ENCODE results near the gene INAVA.

The INAVA gene

GRCh38 chr1:200900877-200901276 is 6.2 kb downstream of the INAVA start:
- no peak overlapping the region for H3K4me3 ChIP-seq (ENCODE audit: low read depth, low read length)
- TF ChIP-seq, protein P1, sequence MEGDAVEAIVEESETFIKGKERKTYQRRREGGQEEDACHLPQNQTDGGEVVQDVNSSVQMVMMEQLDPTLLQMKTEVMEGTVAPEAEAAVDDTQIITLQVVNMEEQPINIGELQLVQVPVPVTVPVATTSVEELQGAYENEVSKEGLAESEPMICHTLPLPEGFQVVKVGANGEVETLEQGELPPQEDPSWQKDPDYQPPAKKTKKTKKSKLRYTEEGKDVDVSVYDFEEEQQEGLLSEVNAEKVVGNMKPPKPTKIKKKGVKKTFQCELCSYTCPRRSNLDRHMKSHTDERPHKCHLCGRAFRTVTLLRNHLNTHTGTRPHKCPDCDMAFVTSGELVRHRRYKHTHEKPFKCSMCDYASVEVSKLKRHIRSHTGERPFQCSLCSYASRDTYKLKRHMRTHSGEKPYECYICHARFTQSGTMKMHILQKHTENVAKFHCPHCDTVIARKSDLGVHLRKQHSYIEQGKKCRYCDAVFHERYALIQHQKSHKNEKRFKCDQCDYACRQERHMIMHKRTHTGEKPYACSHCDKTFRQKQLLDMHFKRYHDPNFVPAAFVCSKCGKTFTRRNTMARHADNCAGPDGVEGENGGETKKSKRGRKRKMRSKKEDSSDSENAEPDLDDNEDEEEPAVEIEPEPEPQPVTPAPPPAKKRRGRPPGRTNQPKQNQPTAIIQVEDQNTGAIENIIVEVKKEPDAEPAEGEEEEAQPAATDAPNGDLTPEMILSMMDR (IDR thresholded peaks at IDR 0.05; ENCODE audit: control insufficient read depth, extremely low read depth, insufficient read depth), result no peak
- DNase-seq (ENCODE audit: low read depth), result no peak

- TF ChIP-seq, protein P1 (IDR thresholded peaks at IDR 0.05; ENCODE audit: control insufficient read depth, extremely low read depth, insufficient read depth), result no peak
Measured at GRCh38 chr1:200901350-200901749, 6.7 kb downstream of the INAVA start.

DNA sequence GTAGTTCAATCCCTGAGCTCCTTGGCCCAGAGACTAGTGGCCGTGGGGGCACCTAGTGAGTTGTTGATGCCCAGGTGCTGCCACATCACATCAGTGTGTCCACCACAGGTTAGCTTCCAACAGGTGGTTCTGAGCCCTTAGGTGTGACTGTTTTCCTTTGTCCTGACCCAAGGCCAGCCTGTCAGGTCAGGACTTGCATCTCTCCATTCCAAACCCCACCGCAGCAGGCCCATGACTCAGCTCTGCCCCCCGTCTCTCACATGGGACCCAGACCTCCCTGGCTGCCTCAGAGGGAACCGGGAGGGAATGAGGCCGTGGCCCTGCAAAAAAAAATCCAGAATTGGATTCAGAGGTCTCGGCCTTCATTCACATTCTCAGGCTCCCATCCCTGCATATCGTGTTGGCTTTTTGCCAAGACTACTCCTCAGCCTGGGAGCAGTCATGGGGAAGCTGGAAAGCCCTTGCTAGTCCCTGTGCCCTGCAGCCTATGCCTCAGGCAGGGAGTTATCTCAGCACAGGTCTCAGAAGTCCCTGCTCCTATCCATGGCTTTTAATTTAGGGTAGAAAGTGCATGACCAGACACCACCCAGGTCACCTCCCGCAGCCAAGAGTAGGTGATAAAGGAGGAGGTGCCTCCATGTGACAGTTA is 7.2 kb downstream of the INAVA start:
- DNase-seq (ENCODE audit: low read depth), result no peak
- TF ChIP-seq, protein P1 (IDR thresholded peaks at IDR 0.05; ENCODE audit: control insufficient read depth, extremely low read depth, insufficient read depth), result no peak
- H3K4me3 ChIP-seq (ENCODE audit: low read depth, low read length), result no peak overlapping the region

More at GRCh38 chr1:200901350-200901749, 6.7 kb downstream of the INAVA start:
- H3K4me3 ChIP-seq (ENCODE audit: low read depth, low read length), result no peak overlapping the region
- no peak for DNase-seq (ENCODE audit: low read depth)

DNA sequence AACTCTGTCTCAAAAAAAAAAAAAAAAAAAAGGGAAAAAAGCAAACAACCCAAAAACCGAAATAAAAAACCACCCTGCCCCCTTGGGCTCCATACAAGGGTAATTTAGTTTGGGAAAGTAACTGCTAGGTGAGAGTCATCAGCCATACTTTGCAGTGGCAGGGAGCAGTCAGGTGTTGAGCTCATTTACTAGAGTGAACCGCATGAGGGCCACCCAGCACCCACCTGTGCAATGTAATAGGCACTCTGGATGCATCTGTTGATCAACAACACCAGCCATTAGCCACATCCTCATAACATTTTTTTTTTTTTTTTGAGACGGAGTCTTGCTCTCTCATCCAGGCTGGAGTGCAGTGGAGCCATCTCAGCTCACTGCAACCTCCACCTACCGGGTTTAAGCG is 9.1 kb downstream of the INAVA start:
- DNase-seq (ENCODE audit: low read depth), result no peak
- H3K4me3 ChIP-seq (ENCODE audit: low read depth, low read length), result no peak overlapping the region
- TF ChIP-seq, protein P1 (IDR thresholded peaks at IDR 0.05; ENCODE audit: control insufficient read depth, extremely low read depth, insufficient read depth), result no peak

- no peak for DNase-seq (ENCODE audit: low read depth)
- TF ChIP-seq, protein P1 (IDR thresholded peaks at IDR 0.05; ENCODE audit: control insufficient read depth, extremely low read depth, insufficient read depth), result no peak
- H3K4me3 ChIP-seq (ENCODE audit: low read depth, low read length), result no peak overlapping the region
Measured at GRCh38 chr1:200904772-200905171, 10.1 kb downstream of the INAVA start.

GRCh38 chr1:200905411-200906052 is 10.8 kb downstream of the INAVA start:
- DNase-seq (ENCODE audit: low read depth), result no peak
- TF ChIP-seq, protein P1 (IDR thresholded peaks at IDR 0.05; ENCODE audit: control insufficient read depth, extremely low read depth, insufficient read depth), result no peak
- H3K4me3 ChIP-seq (ENCODE audit: low read depth, low read length), result no peak overlapping the region
